H9 (cell line): ENCODE data around the gene BCL6B. TPM values are rescaled to one million over a fixed set of nuclear protein-coding genes. Genes with fewer than 3 reads are reported as not detected.

Experiments used
- DNase-seq: peaks from one replicate; pipeline ENCODE4 v3.0.0-alpha.2; 2017
- H2AFZ ChIP-seq: one replicate; pipeline ENCODE4 v1.6.1; 2013; ENCODE audit warnings: mild to moderate bottlenecking, low read length, control low read depth, moderate library complexity
- H2AK5ac ChIP-seq: 2 replicates; pipeline ENCODE4 v1.6.1; 2013; ENCODE audit warnings: low read length, control low read depth, mixed read lengths; ENCODE audit not compliant: insufficient read length
- H2BK120ac ChIP-seq: one replicate; pipeline ENCODE4 v1.6.1; 2013; ENCODE audit warnings: low read depth, mild to moderate bottlenecking, low read length, control low read depth, inconsistent platforms; ENCODE audit not compliant: poor library complexity, severe bottlenecking
- H2BK12ac ChIP-seq: 2 replicates; pipeline ENCODE4 v1.6.1; 2013; ENCODE audit warnings: low read length, control low read depth, mixed read lengths, low read depth; ENCODE audit not compliant: insufficient read length
- H2BK15ac ChIP-seq: 2 replicates; pipeline ENCODE4 v1.6.1; 2013; ENCODE audit warnings: low read depth, low read length, control low read depth
- H2BK20ac ChIP-seq: one replicate; pipeline ENCODE4 v1.6.1; 2013; ENCODE audit warnings: low read depth, mild to moderate bottlenecking, low read length, control low read depth, inconsistent platforms; ENCODE audit not compliant: poor library complexity, severe bottlenecking
- H2BK5ac ChIP-seq: 2 replicates; pipeline ENCODE4 v1.6.1; 2013; ENCODE audit warnings: low read length, control low read depth, mixed read lengths; ENCODE audit not compliant: insufficient read length
- H3K14ac ChIP-seq: 2 replicates; pipeline ENCODE4 v1.6.1; 2013; ENCODE audit warnings: low read length, control low read depth; ENCODE audit not compliant: insufficient read depth
- H3K18ac ChIP-seq: 2 replicates; pipeline ENCODE4 v1.6.1; 2013; ENCODE audit warnings: low read depth, mild to moderate bottlenecking, mixed read lengths, low read length, control low read depth; ENCODE audit not compliant: insufficient read length
- H3K23ac ChIP-seq: 2 replicates; pipeline ENCODE4 v1.6.1; 2013; ENCODE audit warnings: low read length, control low read depth, mixed read lengths, low read depth; ENCODE audit not compliant: insufficient read length
- H3K23me2 ChIP-seq: 2 replicates; pipeline ENCODE4 v1.6.1; 2013; ENCODE audit warnings: low read depth, mild to moderate bottlenecking, mixed read lengths, low read length, control low read depth; ENCODE audit not compliant: insufficient read length, poor library complexity, severe bottlenecking
- H3K27ac ChIP-seq: 2 replicates; pipeline ENCODE4 v1.5.1; 2013; ENCODE audit warnings: low read length, control low read depth, mixed read lengths, low read depth; ENCODE audit not compliant: insufficient read length
- H3K27me3 ChIP-seq: 2 replicates; pipeline ENCODE4 v1.6.1; 2013; ENCODE audit warnings: low read length, control low read depth, inconsistent platforms; ENCODE audit not compliant: insufficient read depth
- H3K4ac ChIP-seq: 2 replicates; pipeline ENCODE4 v1.6.1; 2013; ENCODE audit warnings: low read depth, mild to moderate bottlenecking, control low read depth, inconsistent platforms, low read length, moderate library complexity
- H3K4me1 ChIP-seq: 2 replicates; pipeline ENCODE4 v1.6.1; 2013; ENCODE audit warnings: low read length, control low read depth, inconsistent platforms; ENCODE audit not compliant: insufficient read depth
- H3K4me2 ChIP-seq: 2 replicates; pipeline ENCODE4 v1.6.1; 2013; ENCODE audit warnings: low read length, control low read depth, mixed read lengths; ENCODE audit not compliant: insufficient read length, insufficient read depth
- H3K56ac ChIP-seq: 2 replicates; pipeline ENCODE4 v1.6.1; 2013; ENCODE audit warnings: low read depth, mild to moderate bottlenecking, mixed read lengths, low read length, control low read depth; ENCODE audit not compliant: insufficient read length
- H3K79me1 ChIP-seq: 2 replicates; pipeline ENCODE4 v1.6.1; 2013; ENCODE audit warnings: low read depth, mild to moderate bottlenecking, moderate library complexity, low read length, control low read depth, inconsistent platforms; ENCODE audit not compliant: insufficient read depth, poor library complexity, severe bottlenecking
- H3K79me2 ChIP-seq: 2 replicates; pipeline ENCODE4 v1.6.1; 2013; ENCODE audit warnings: low read length, control low read depth, inconsistent platforms; ENCODE audit not compliant: insufficient read depth
- H3K9ac ChIP-seq: 2 replicates; pipeline ENCODE4 v1.6.1; 2013; ENCODE audit warnings: low read length, control low read depth, mixed read lengths; ENCODE audit not compliant: insufficient read length; ENCODE audit errors: extremely low read depth
- H3K9me3 ChIP-seq: one replicate; pipeline ENCODE4 v1.6.1; 2013; ENCODE audit warnings: low read depth, low read length, inconsistent platforms; ENCODE audit not compliant: control insufficient read depth
- H3T11ph ChIP-seq: one replicate; pipeline ENCODE4 v1.6.1; 2013; ENCODE audit warnings: mild to moderate bottlenecking, low read length, control low read depth, inconsistent platforms
- H4K20me1 ChIP-seq: one replicate; pipeline ENCODE4 v1.6.1; 2013; ENCODE audit not compliant: control insufficient read depth, insufficient read length, insufficient read depth
- H4K5ac ChIP-seq: 2 replicates; pipeline ENCODE4 v1.6.1; 2013; ENCODE audit warnings: low read depth, mild to moderate bottlenecking, mixed read lengths, low read length, control low read depth; ENCODE audit not compliant: insufficient read length
- H4K8ac ChIP-seq: replicated peaks from 2 replicates; pipeline ENCODE4 v1.6.1; 2013; ENCODE audit warnings: low read length, control low read depth, mixed read lengths, low read depth; ENCODE audit not compliant: insufficient read length
- H4K91ac ChIP-seq: 2 replicates; pipeline ENCODE4 v1.6.1; 2013; ENCODE audit warnings: low read depth, mild to moderate bottlenecking, moderate library complexity, mixed read lengths, low read length, control low read depth; ENCODE audit not compliant: insufficient read length
- H3K27ac Mint-ChIP-seq, 3 experiments: 2 replicates in 2 of 3; 3 replicates in 1 of 3; pipeline ENCODE4 v1.8.0; 2020 to 2021; ENCODE audit warnings: mixed read lengths in 3 of 3, mild to moderate bottlenecking in 1 of 3, moderate library complexity in 1 of 3
- H3K27me3 Mint-ChIP-seq: 2 replicates; pipeline ENCODE4 v1.8.0; 2021; ENCODE audit warnings: low read depth, mild to moderate bottlenecking, moderate library complexity, mixed read lengths
- H3K36me3 Mint-ChIP-seq, 3 experiments: 2 replicates in 2 of 3; 3 replicates in 1 of 3; pipeline ENCODE4 v1.8.0; 2020 to 2021; ENCODE audit warnings: low read depth in 3 of 3, mixed read lengths in 3 of 3; ENCODE audit not compliant: insufficient read depth in 1 of 3
- H3K4me1 Mint-ChIP-seq, 2 experiments: 2 replicates each; pipeline ENCODE4 v1.8.0; 2020; ENCODE audit warnings: mixed read lengths in 2 of 2
- H3K4me3 Mint-ChIP-seq, 2 experiments: 2 replicates in 1 of 2; 3 replicates in 1 of 2; pipeline ENCODE4 v1.8.0; 2020 to 2021; ENCODE audit warnings: mild to moderate bottlenecking in 2 of 2, mixed read lengths in 2 of 2, moderate library complexity in 1 of 2
- H3K9me3 Mint-ChIP-seq, 2 experiments: 2 replicates in 1 of 2; 3 replicates in 1 of 2; pipeline ENCODE4 v1.8.0; 2020; ENCODE audit warnings: mild to moderate bottlenecking in 2 of 2, mixed read lengths in 2 of 2, moderate library complexity in 1 of 2
- CTCF ChIP-seq: fragments of 200-600 bp; sonication (generic); conservative IDR thresholded peaks from 3 replicates; pipeline ENCODE4 v1.8.0; 2021; ENCODE audit warnings: antibody characterized with exemption, mild to moderate bottlenecking
- WGBS: extraction: QIAGEN DNeasy Blood & Tissue Kit; methylation state at CpG from one replicate; pipeline ENCODE4 v1.1.7; 2013; ENCODE audit warnings: missing lambda C conversion rate, low lambda C conversion rate, mixed read lengths; ENCODE audit not compliant: insufficient read length; ENCODE audit errors: extremely low coverage; 5-methylcytosine and 5-hydroxymethylcytosine counted together
- total RNA-seq: library from RNA; stranded (reverse); gene quantifications from 2 replicates; pipeline ENCODE4 v1.2.1, GENCODE V29; 2021

The BCL6B gene
- total RNA-seq, 1 experiment from 2014 or later: 3.3 TPM

- H3K27me3 ChIP-seq: peaks cover 6% of the 10 kb centered on the region
- no peak overlapping the region for H3K9ac ChIP-seq
- H3K23ac ChIP-seq: no peak overlapping the region
- no peak for TF ChIP-seq CTCF
- H2BK120ac ChIP-seq: no peak overlapping the region
- peaks cover 84% of the 10 kb centered on the region for H3K27me3 Mint-ChIP-seq
- no peak overlapping the region for H4K8ac ChIP-seq
- H3K4me3 Mint-ChIP-seq: peak overlapping the region; percentile 56 to 81
- H3K4ac ChIP-seq: no peak overlapping the region
- H3K14ac ChIP-seq: no peak overlapping the region; the same call in 1 of the 2 replicates
- H3K27ac ChIP-seq: no peak overlapping the region
- peak; percentile 76 for DNase-seq
- H3T11ph ChIP-seq: no peak overlapping the region
- H2BK12ac ChIP-seq: no peak overlapping the region
- peak overlapping the region; percentile 77 for H3K4me2 ChIP-seq
- no peaks in the 10 kb centered on the region for H3K79me1 ChIP-seq
- H2AFZ ChIP-seq: no peak overlapping the region
- no peaks in the 10 kb centered on the region for H3K79me2 ChIP-seq
- H3K9me3 ChIP-seq: no peaks in the 10 kb centered on the region
- H3K56ac ChIP-seq: no peak overlapping the region
- no peak overlapping the region for H3K18ac ChIP-seq
- H3K27ac Mint-ChIP-seq: no peak overlapping the region
- no peak overlapping the region for H2AK5ac ChIP-seq
- no peak overlapping the region for H2BK15ac ChIP-seq
- no CpG with 5 or more reads among the region's 43 CpGs for WGBS
- no peaks in the 10 kb centered on the region; a peak in 1 of 7 replicates for H3K36me3 Mint-ChIP-seq
- H4K20me1 ChIP-seq: no peaks in the 10 kb centered on the region
- no peak overlapping the region for H2BK20ac ChIP-seq
- H4K5ac ChIP-seq: no peak overlapping the region
- H3K4me1 ChIP-seq: no peaks in the 10 kb centered on the region
- H3K23me2 ChIP-seq: peaks cover 33% of the 10 kb centered on the region
- no peak overlapping the region for H4K91ac ChIP-seq
- no peak overlapping the region for H2BK5ac ChIP-seq
- H3K9me3 Mint-ChIP-seq: no peaks in the 10 kb centered on the region
- H3K4me1 Mint-ChIP-seq: peaks cover 25 to 37% of the 10 kb centered on the region in 2 experiments
Observed at GRCh38 chr17:7041607-7042500, 19.0 kb downstream of the BCL6B start.
